H1 (cell line): Measurements from ENCODE around the gene HEATR1. TPM values are rescaled to one million over a fixed set of nuclear protein-coding genes. Genes with fewer than 3 reads are reported as not detected.

ENCODE experiments used
- CTCF ChIA-PET: fragments of 300-600 bp; sonication (Branson Sonifier 250); formaldehyde crosslinking; loops from one replicate; lab custom pipeline; 2021; ENCODE audit not compliant: partially characterized antibody; lab: Charles Lee
- POLR2A ChIA-PET: fragments of 300-600 bp; sonication (Branson Sonifier 250); formaldehyde crosslinking; loops from one replicate; lab custom pipeline; 2021; ENCODE audit warnings: inconsistent platforms; ENCODE audit not compliant: partially characterized antibody; lab: Charles Lee
- DNase-seq, 2 experiments: peaks; one replicate each; pipeline versions ENCODE4 v3.0.0 to v3.0.0-alpha.2; 2010 to 2022; ENCODE audit warnings: low spot score in 2 of 2, low read depth in 1 of 2, mixed read lengths in 1 of 2
- FAIRE-seq: peaks from 2 replicates; lab custom pipeline; 2011; peaks lifted over from hg19 to GRCh38; lab: Jason Lieb, UNC
- H2AFZ ChIP-seq: 2 replicates; pipeline ENCODE4 v1.8.1; 2012; ENCODE audit warnings: low read length, inconsistent platforms
- H2AK5ac ChIP-seq: 2 replicates; pipeline ENCODE4 v1.6.1; 2013; ENCODE audit warnings: low read depth, low read length
- H2BK120ac ChIP-seq: replicated peaks from 2 replicates; pipeline ENCODE3; 2013; ENCODE audit warnings: low read depth, low read length, inconsistent platforms
- H2BK12ac ChIP-seq: 2 replicates; pipeline ENCODE4 v1.6.1; 2013; ENCODE audit warnings: low read depth, low read length
- H2BK15ac ChIP-seq: 2 replicates; pipeline ENCODE4 v1.6.1; 2013; ENCODE audit warnings: low read length
- H2BK20ac ChIP-seq: 2 replicates; pipeline ENCODE4 v1.6.1; 2013; ENCODE audit warnings: low read length
- H2BK5ac ChIP-seq: 2 replicates; pipeline ENCODE4 v1.6.1; 2013; ENCODE audit warnings: low read depth, low read length
- H3K14ac ChIP-seq: 2 replicates; pipeline ENCODE4 v1.6.1; 2013; ENCODE audit warnings: inconsistent platforms; ENCODE audit not compliant: insufficient read length
- H3K18ac ChIP-seq: 2 replicates; pipeline ENCODE4 v1.6.1; 2013; ENCODE audit warnings: low read length; ENCODE audit errors: extremely low read depth
- H3K23ac ChIP-seq: 2 replicates; pipeline ENCODE4 v1.6.1; 2013; ENCODE audit warnings: inconsistent platforms; ENCODE audit not compliant: insufficient read length
- H3K23me2 ChIP-seq: 2 replicates; pipeline ENCODE4 v1.6.1; 2013; ENCODE audit warnings: low read depth, low read length
- H3K27ac ChIP-seq: 2 replicates; pipeline ENCODE4 v1.6.1; 2011; ENCODE audit warnings: low read depth, low read length, inconsistent platforms
- H3K27me3 ChIP-seq, 4 experiments: replicated peaks in 1 of 4; 1 replicate in 1 of 4; 2 replicates in 3 of 4; pipeline versions ENCODE4 v1.6.1 to v1.8.1; 2011 to 2013; ENCODE audit warnings: low read length in 3 of 4, mild to moderate bottlenecking in 3 of 4, inconsistent platforms in 2 of 4, mixed read lengths in 2 of 4, moderate library complexity in 1 of 4; ENCODE audit not compliant: control insufficient read depth in 3 of 4, insufficient read depth in 3 of 4; ENCODE audit errors: extremely low read depth in 1 of 4
- H3K36me3 ChIP-seq, 4 experiments: 2 replicates each; pipeline versions ENCODE4 v1.6.1 to v1.8.1; 2011 to 2013; ENCODE audit warnings: mild to moderate bottlenecking in 4 of 4, low read length in 3 of 4, moderate library complexity in 2 of 4, control low read depth in 1 of 4, inconsistent platforms in 1 of 4; ENCODE audit not compliant: insufficient read depth in 4 of 4, control insufficient read depth in 2 of 4
- H3K4ac ChIP-seq: replicated peaks from 2 replicates; pipeline ENCODE3; 2013; ENCODE audit warnings: low read length, low read depth, mixed read lengths, inconsistent platforms; ENCODE audit not compliant: insufficient read length
- H3K4me1 ChIP-seq, 4 experiments: replicated peaks in 1 of 4; 1 replicate in 1 of 4; 2 replicates in 3 of 4; pipeline versions ENCODE4 v1.6.1 to v1.8.1; 2011 to 2013; ENCODE audit warnings: low read length in 3 of 4, inconsistent platforms in 2 of 4, mixed read lengths in 1 of 4; ENCODE audit not compliant: insufficient read depth in 4 of 4, control insufficient read depth in 3 of 4
- H3K4me2 ChIP-seq, 2 experiments: 2 replicates each; pipeline versions ENCODE4 v1.6.1 to v1.8.1; 2011 to 2013; ENCODE audit warnings: low read depth in 2 of 2, low read length in 2 of 2, control low read depth in 1 of 2, inconsistent platforms in 1 of 2, mild to moderate bottlenecking in 1 of 2; ENCODE audit not compliant: insufficient read depth in 1 of 2
- H3K4me3 ChIP-seq, 4 experiments: fragments of 200-600, 300-600 bp in 1 of 4; sonication (generic), shearing (Covaris generic), sonication (Bioruptor Twin) in 1 of 4; 2 replicates each; pipeline versions ENCODE4 v1.5.1 to v1.8.1; 2011 to 2016; ENCODE audit warnings: low read length in 4 of 4, low read depth in 3 of 4, control low read depth in 2 of 4, inconsistent platforms in 2 of 4, mild to moderate bottlenecking in 2 of 4, mixed read lengths in 1 of 4, moderate library complexity in 1 of 4; ENCODE audit not compliant: insufficient read depth in 2 of 4; ENCODE audit errors: extremely low read depth in 1 of 4
- H3K56ac ChIP-seq: replicated peaks from 2 replicates; pipeline ENCODE3; 2013; ENCODE audit warnings: low read depth, mild to moderate bottlenecking, mixed read lengths, low read length, inconsistent platforms; ENCODE audit not compliant: insufficient read length
- H3K79me1 ChIP-seq: 2 replicates; pipeline ENCODE4 v1.6.1; 2013; ENCODE audit warnings: low read depth, low read length, control low read depth
- H3K79me2 ChIP-seq, 2 experiments: 2 replicates each; pipeline versions ENCODE4 v1.6.1 to v1.8.1; 2012 to 2013; ENCODE audit warnings: low read length in 2 of 2, mild to moderate bottlenecking in 2 of 2, inconsistent platforms in 1 of 2; ENCODE audit not compliant: insufficient read depth in 2 of 2, control insufficient read depth in 1 of 2
- H3K9ac ChIP-seq, 4 experiments: replicated peaks in 1 of 4; 1 replicate in 1 of 4; 2 replicates in 3 of 4; pipeline versions ENCODE4 v1.6.1 to v1.8.1; 2011 to 2013; ENCODE audit warnings: low read depth in 3 of 4, low read length in 3 of 4, control low read depth in 2 of 4, mild to moderate bottlenecking in 2 of 4, moderate library complexity in 2 of 4, inconsistent platforms in 1 of 4; ENCODE audit errors: extremely low read depth in 1 of 4
- H3K9me3 ChIP-seq, 2 experiments: 2 replicates each; pipeline versions ENCODE4 v1.6.1 to v1.8.1; 2012 to 2013; ENCODE audit warnings: mild to moderate bottlenecking in 2 of 2, moderate library complexity in 2 of 2, control low read depth in 1 of 2, inconsistent platforms in 1 of 2, low read depth in 1 of 2, low read length in 1 of 2, mixed read lengths in 1 of 2; ENCODE audit not compliant: insufficient read depth in 2 of 2
- H4K20me1 ChIP-seq, 2 experiments: replicated peaks in 1 of 2; 2 replicates each; pipeline versions ENCODE3 to v1.8.1; 2011 to 2013; ENCODE audit warnings: inconsistent platforms in 2 of 2, low read length in 2 of 2, mild to moderate bottlenecking in 1 of 2; ENCODE audit not compliant: insufficient read depth in 2 of 2, control insufficient read depth in 1 of 2
- H4K5ac ChIP-seq: 2 replicates; pipeline ENCODE4 v1.6.1; 2013; ENCODE audit warnings: low read length, low read depth, mixed read lengths, inconsistent platforms; ENCODE audit not compliant: insufficient read length
- H4K8ac ChIP-seq: 2 replicates; pipeline ENCODE4 v1.8.0; 2013; ENCODE audit warnings: mild to moderate bottlenecking, moderate library complexity, low read length, inconsistent platforms; ENCODE audit not compliant: insufficient read depth; ENCODE audit errors: extremely low read depth
- H4K91ac ChIP-seq: replicated peaks from 2 replicates; pipeline ENCODE3; 2013; ENCODE audit warnings: low read length, mixed read lengths, inconsistent platforms; ENCODE audit not compliant: insufficient read length
- WGBS, 2 experiments: shearing (Covaris generic) in 1 of 2; methylation state at CpG; one replicate each; pipeline versions ENCODE4 v1.1.6 to v1.1.7; 2013 to 2015; ENCODE audit warnings: low lambda C conversion rate in 2 of 2, mixed read lengths in 2 of 2, inconsistent platforms in 1 of 2, low coverage in 1 of 2, missing lambda C conversion rate in 1 of 2; ENCODE audit not compliant: insufficient replicate concordance in 2 of 2, insufficient coverage in 1 of 2, insufficient read length in 1 of 2; ENCODE audit errors: extremely low coverage in 1 of 2, missing lambda C conversion rate in 1 of 2; 5-methylcytosine and 5-hydroxymethylcytosine counted together
- polyA plus RNA-seq, 7 experiments: library from polyadenylated mRNA; depleted of rRNA in 3 of 7; stranded (reverse) in 5 of 7; unstranded in 2 of 7; fragments of >200 nt in 5 of 7; fragments of 200-250 nt in 2 of 7; gene quantifications; 1 replicate in 5 of 7; 2 replicates in 1 of 7; 4 replicates in 1 of 7; pipeline versions ENCODE4 v1.2.1 to v1.2.3, GENCODE V29; 2011 to 2013; ENCODE audit warnings: missing spikeins in 2 of 7, mixed read lengths in 2 of 7
- total RNA-seq: library from RNA; stranded (reverse); fragmentation: NEBNext Ultra II Directional; extraction: Animal tissue kit (Norgen Biotek cat#: 25700); gene quantifications from 2 replicates; pipeline ENCODE4 v1.2.1, GENCODE V29; 2021

HEATR1 gene
- total and polyA plus RNA-seq, 2 of the 8 experiments (the other 6 are each of a cell fraction or from before 2014, with no cell fraction given): 13.0 to 95.8 TPM

DNA sequence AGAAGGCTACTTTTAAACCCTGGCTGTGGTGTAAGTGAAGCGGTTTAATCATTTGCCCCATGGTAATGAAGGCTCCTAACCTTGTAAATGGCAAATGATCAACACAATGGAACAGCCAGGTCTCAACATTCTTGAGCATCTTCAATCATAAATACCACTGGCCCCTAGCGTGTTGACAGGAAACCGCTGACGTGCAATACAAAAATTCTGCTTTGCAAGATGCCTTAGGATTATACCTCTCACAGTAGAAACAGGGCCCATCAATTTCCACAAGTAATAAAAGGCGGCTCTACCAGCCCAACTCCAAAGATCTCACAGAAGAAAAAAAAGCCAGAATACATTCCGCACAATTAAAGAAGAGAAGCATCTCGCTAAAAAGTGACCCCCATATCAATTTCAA is 47.7 kb downstream of the HEATR1 start:
- Histone ChIP-seq H3K4ac (no peak overlapping the region), H3K4me3 (no peak overlapping the region), H3K4me1 (no peaks in the 10 kb centered on the region), H2AFZ (no peak overlapping the region), H3K9ac (no peak overlapping the region), H3K9me3 (no peaks in the 10 kb centered on the region), H3K56ac (no peak overlapping the region), H2BK15ac (no peak overlapping the region), H3K23ac (no peak overlapping the region), H3K4me2 (no peak overlapping the region), H3K27me3 (no peaks in the 10 kb centered on the region), H3K18ac (no peak overlapping the region), H2BK120ac (no peak overlapping the region), H3K79me2 (no peaks in the 10 kb centered on the region), H4K91ac (no peak overlapping the region), H3K23me2 (no peaks in the 10 kb centered on the region), H3K36me3 (peaks cover 31 to 88% (median 75%) of the 10 kb centered on the region in 4 experiments), H2AK5ac (no peak overlapping the region), H4K20me1 (peaks cover 0 to 6% of the 10 kb centered on the region in 2 experiments), H3K14ac (no peak overlapping the region), H3K79me1 (no peaks in the 10 kb centered on the region), H2BK12ac (no peak overlapping the region), H4K8ac (no peak overlapping the region), H3K27ac (no peak overlapping the region), H2BK5ac (no peak overlapping the region), H4K5ac (no peak overlapping the region), H2BK20ac (no peak overlapping the region)
- WGBS, 2 experiments: 88% methylated on average over 7 of the region's 7 CpGs; no CpG with 5 or more reads in 1 of the 2 experiments
- FAIRE-seq (no peak), DNase-seq (no peak)
- ChIA-PET POLR2A (no interaction called here), CTCF (interaction anchor here (0.7 kb wide), 1 partner anchor 167 kb away, joined by 3 read pairs; no protein-coding TSS in a partner anchor)
